A204.1 (cell line): ENCODE results near the gene CIITA.

Source experiments
- FAIRE-seq: peaks from 2 replicates; lab custom pipeline; 2012; peaks lifted over from hg19 to GRCh38; lab: Jason Lieb, UNC

The CIITA gene

DNA sequence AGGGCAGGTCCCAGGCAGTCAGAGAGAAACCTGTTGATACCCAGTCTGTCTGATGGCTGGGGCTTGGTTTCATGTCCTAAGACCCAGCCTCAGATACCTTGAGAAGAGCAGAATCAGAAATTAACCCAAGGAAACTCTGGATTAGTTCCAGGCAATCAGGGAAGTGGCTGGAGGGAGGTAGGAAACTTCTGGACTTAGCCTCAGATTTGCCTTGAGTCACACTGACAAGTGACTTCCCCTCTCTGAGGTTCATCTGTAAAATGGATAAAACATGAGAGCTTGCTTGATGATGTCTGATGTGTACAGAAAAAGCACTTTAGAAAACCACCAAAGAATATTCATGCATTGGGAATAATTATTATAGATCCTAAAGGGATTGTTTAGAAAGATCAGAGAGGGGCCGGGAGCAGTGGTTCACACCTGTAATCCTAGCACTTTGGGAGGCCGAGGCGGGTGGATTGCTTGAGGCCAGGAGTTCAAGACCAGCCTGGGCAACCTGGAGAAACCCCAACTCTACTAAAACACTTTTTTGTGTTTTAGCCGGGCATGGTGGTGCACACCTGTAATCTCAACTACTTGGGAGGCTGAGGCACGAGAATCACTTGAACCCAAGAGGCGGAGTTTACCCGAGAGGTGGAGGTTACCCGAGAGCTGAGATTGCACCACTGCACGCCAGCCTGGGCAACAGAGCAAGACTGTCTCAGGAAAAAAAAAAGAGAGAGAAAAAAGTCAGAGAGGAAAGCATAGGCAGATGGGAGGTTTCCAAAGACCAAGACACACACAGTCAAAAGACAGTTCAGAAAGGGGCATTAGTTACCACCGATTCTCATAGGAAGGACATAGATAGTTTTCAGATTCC, 3.8 kb downstream of the CIITA start:
- no peak for FAIRE-seq

DNA sequence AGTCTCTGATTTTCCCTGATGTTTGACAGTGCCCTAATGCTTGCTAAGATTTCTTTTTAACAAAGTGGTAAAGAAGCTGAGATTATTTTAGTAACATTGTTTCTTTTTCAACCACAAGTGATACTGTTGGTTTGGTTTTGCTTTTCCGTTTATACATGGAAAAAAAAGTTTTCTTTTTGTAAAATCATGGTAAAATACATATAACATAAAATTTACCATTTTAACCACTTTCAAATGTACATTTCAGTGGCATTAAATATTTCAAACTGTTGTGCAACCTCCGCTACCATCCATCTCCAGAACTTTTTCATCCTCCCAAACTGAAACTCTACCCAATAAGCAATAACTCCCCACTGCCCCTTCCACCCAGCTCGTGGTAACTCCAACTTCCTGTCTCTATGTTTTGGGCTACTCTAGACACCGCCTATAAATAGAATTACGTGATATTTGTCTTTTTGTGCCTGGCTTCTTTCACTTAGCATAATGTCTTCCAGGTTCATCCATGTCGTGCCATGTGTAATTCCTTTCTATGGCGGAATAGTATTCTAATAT, 4.6 kb downstream of the CIITA start:
- no peak for FAIRE-seq

DNA sequence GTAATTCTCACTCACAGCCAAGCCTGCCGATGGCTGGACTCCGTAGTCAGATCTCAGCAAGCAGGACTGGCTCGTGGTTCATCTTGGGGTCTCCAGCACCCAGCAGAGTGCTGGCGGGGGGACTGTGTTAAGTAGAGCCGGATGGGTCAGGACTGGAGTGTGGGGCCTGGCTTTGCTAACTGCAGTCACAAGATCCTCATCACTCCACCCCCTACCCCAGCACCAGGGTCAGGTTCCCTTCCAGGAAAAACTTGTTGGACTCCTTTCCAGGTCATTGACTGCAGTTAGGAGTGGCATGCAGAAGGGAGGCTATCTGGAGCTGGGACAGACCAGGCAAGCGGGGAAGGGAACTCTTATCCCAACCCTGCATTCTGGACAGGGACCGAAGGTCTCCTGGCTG, 6.0 kb downstream of the CIITA start:
- FAIRE-seq: no peak

DNA sequence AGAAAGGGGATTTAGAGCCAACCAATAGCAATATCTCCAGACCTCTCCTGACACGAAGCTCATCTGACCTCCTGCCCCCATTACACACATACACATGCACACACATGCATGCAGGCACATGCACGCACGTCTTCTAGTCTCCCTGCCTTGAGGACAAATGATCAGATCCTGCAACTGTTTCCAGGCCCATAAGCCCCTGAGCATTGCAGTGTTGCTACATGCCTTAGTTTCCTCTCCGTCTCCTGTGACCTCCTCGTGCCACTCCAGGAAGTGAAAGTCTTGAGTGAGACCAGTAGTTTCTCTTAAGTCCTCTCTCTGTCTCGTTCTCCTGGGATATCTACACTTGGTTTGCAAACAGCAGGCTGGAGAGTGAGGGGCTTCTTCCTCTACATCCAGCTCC, 8.2 kb downstream of the CIITA start:
- FAIRE-seq: no peak

DNA sequence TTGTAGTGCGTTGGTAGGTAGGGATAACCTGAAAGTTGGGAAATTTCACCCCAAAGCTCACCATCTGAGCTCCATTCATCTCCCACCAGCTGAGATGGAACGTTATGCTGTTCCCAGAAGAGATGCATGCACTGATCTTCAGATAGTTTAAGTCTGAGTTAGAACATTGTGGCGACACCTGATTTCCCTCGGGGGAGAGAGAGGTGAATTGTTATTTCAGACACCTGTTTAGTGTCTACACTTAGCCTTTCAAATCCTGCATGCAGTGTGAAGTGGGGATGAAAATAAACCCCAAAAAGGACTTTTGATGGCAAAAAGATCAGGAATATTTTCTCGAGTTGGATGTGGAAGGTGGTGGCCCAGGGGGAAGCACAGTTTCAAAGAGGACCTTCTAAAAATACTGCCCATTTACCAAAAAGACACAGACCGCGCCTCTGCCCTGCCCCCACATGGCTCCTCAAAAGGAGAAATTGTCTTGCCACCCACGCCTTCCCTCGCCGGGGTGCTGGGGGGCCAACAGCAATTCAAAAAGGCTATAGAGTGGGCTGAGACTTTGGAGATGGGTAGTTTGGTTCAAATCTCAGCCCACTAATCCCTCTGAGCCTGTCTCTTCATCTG, 11.4 kb downstream of the CIITA start:
- no peak for FAIRE-seq

DNA sequence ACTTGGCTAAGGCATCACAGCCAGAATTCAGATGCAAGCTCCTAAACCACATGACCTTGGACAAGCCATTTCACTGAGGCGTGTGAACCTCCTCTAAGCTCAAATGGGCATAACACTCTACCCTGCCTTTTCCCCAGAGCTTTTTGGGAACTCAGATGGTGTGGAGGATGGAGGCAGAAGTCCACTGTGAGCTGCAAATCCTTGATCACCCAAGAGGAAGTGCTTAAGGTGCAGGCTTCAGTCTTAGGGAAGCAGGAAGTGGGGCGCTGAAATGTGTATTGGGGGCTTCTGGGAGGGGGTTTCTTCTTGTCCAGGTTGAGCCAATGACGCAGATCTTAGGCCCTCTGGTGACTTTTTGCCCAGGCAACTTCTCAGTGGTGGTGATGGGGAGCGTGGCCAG, 12.9 kb downstream of the CIITA start:
- no peak for FAIRE-seq

DNA sequence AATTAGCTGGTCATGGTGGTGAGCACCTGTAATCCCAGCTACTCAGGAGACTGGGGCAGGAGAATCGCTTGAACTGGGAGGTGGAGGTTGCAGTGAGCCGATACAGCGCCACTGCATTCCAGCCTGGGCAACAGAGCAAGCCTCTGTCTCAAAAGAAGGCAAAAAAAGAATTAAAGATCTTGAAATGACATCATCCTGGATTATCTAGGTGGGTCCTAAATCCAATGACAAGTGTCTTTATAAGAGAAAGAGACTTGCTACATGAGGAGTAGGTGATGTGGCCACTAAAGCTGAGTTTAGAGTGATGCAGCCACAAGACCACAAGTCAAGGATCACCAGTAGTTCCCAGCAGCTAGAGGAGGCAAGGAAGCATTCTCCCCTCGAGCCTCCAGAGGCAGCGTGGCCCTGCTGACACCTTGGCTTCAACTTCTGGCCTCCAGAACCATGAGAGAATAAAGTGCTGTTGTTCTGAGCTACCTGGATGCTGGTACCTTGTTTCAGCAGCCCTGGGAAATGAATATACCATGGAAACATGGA, 15.8 kb downstream of the CIITA start:
- no peak for FAIRE-seq

DNA sequence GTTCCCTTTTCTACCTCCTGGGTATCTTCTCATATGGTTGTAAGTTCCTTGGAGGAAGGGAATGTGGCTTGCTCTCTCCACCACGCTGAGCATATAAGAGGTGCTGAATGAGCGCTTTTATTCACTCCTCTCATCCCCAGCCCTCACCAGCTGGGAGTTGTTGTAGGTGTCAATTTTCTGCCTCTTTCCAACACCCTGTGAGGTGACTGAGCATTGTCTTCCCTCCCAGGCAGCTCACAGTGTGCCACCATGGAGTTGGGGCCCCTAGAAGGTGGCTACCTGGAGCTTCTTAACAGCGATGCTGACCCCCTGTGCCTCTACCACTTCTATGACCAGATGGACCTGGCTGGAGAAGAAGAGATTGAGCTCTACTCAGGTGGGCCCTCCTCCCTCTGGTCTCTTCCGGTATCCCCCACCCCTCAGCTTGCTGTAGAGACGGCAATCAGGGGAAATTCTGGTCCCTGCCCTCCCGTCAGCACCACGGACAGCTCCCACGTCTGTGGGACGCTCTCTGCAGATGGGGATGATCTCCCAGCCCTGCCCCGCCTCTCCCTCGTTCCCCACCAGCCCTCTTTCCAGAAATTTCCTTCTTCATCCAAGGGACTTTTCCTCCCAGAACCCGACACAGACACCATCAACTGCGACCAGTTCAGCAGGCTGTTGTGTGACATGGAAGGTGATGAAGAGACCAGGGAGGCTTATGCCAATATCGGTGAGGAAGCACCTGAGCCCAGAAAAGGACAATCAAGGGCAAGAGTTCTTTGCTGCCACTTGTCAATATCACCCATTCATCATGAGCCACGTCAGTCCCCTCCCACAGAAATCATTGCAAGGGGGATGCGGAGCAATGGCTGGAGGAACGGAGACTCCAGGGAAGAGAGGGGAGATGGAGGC, 18.3 kb downstream of the CIITA start:
- no peak for FAIRE-seq

DNA sequence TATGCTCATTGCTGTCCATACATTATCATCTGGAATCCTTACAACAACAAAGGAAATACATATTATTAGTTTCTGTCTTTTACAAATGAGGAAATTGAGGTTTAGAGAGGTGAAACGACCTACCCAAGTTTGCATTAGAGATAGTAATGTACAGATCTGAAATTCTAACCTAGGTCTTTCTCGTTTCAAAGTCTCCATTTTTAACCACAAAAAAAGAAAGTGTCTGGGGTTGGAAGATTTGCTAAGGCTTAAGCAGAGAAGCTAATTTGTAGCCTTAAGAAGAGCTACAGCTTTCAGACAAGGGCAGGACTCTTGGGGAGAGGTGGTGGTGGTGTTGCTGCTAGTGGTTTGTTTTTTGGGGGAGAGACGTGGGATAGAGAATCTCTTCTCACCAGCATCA, 19.2 kb downstream of the CIITA start:
- no peak for FAIRE-seq

DNA sequence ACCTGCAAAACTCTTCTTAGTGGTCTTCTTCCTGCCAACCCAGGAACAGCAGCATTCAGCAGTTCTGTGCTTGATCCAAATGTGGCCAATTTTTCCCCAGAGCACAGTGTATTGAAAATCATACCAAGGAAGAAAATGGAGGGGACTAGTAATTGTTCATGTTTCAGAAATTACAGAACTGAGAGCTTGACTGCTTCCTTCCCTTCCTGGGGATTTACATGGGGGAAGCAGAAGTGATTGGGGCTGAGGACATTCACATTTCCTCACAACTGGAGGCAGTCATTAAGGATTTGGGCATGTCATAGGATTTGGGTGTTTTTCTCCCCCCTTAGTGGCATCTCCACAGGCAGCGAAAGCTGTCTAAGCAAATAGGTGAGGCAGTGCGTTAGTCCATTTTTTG, 19.7 kb downstream of the CIITA start:
- no peak for FAIRE-seq

DNA sequence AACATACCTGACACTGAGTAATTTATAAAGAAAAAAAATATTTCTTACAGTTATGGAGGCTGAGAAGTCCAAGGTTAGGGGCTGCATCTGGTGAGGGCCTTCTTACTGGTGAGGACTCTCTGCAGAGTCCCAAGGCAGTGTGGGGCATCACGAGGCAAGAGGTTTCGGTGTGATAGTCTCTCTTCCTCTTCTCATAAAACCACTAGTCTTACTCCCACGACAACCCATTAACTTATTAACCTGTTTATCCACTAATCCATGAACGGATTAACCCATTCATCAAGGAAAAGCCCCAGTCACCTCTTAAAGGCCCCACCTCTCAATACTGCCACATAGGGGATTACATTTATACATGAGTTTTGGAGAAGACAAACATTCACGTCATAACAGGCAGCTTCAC, 20.1 kb downstream of the CIITA start:
- FAIRE-seq: no peak

DNA sequence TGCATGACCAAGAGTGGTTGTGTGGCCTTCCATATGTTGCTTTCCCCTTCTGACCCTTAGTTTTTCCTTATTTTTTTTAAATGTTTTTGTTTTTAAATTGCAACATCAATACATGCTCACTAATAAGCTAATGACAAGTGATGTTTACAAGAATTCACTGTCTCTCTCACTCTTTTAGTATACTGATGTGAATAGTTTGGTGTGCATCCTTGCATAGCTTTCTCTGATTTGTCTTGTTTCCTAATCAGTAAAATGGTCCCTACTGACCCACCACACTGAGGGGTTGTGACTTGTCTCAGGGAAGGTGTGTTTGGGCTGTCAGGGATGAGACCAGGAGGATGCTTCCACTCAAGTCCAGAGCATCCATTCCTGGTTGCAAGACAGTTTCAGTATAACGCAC, 26.0 kb downstream of the CIITA start:
- FAIRE-seq: no peak

DNA sequence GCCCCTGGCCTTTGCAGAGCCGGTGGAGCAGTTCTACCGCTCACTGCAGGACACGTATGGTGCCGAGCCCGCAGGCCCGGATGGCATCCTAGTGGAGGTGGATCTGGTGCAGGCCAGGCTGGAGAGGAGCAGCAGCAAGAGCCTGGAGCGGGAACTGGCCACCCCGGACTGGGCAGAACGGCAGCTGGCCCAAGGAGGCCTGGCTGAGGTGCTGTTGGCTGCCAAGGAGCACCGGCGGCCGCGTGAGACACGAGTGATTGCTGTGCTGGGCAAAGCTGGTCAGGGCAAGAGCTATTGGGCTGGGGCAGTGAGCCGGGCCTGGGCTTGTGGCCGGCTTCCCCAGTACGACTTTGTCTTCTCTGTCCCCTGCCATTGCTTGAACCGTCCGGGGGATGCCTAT, 29.5 kb downstream of the CIITA start:
- no peak for FAIRE-seq

DNA sequence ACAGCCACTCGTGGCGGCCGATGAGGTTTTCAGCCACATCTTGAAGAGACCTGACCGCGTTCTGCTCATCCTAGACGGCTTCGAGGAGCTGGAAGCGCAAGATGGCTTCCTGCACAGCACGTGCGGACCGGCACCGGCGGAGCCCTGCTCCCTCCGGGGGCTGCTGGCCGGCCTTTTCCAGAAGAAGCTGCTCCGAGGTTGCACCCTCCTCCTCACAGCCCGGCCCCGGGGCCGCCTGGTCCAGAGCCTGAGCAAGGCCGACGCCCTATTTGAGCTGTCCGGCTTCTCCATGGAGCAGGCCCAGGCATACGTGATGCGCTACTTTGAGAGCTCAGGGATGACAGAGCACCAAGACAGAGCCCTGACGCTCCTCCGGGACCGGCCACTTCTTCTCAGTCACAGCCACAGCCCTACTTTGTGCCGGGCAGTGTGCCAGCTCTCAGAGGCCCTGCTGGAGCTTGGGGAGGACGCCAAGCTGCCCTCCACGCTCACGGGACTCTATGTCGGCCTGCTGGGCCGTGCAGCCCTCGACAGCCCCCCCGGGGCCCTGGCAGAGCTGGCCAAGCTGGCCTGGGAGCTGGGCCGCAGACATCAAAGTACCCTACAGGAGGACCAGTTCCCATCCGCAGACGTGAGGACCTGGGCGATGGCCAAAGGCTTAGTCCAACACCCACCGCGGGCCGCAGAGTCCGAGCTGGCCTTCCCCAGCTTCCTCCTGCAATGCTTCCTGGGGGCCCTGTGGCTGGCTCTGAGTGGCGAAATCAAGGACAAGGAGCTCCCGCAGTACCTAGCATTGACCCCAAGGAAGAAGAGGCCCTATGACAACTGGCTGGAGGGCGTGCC, 30.1 kb downstream of the CIITA start:
- FAIRE-seq: no peak

DNA sequence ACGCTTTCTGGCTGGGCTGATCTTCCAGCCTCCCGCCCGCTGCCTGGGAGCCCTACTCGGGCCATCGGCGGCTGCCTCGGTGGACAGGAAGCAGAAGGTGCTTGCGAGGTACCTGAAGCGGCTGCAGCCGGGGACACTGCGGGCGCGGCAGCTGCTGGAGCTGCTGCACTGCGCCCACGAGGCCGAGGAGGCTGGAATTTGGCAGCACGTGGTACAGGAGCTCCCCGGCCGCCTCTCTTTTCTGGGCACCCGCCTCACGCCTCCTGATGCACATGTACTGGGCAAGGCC, 30.7 kb downstream of the CIITA start:
- FAIRE-seq: no peak

DNA sequence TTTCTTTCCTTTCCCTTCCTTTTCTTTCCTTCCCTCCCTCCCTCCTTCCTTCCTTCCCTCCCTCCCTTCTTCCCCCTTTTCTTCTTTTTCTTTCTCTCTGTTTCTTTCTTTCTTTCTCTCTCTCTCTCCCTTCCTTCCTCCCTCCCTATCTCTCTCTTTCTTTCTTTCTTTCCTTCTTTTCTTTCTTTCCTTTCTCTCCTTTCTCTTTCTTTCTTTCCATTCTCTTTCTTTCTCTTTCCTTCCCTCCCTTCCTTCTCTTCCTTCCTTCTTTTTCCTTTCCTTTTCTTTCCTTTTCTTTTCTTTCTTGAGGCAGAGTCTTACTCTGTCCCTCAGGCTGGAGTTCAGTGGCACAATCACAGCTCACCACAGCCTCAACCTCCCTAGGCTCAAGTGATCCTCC, 34.3 kb downstream of the CIITA start:
- no peak for FAIRE-seq

DNA sequence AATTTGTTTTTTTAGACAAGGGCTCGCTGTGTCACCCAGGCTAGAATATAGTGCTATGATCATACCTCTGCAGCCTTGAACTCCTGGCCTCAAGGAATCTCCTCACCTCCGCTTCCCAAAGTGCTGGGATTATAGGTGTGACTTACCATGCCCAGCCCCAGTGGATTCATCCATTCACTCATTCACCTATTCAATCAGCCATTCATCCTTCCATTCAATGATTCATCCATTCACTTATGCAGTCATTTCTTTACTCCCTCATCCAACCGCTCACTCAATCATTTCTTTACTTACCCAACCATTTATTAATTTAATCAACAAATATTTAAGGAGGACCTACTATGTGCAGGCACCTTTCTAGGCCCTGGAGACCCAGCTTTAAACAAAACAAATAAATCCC, 39.5 kb downstream of the CIITA start:
- no peak for FAIRE-seq

DNA sequence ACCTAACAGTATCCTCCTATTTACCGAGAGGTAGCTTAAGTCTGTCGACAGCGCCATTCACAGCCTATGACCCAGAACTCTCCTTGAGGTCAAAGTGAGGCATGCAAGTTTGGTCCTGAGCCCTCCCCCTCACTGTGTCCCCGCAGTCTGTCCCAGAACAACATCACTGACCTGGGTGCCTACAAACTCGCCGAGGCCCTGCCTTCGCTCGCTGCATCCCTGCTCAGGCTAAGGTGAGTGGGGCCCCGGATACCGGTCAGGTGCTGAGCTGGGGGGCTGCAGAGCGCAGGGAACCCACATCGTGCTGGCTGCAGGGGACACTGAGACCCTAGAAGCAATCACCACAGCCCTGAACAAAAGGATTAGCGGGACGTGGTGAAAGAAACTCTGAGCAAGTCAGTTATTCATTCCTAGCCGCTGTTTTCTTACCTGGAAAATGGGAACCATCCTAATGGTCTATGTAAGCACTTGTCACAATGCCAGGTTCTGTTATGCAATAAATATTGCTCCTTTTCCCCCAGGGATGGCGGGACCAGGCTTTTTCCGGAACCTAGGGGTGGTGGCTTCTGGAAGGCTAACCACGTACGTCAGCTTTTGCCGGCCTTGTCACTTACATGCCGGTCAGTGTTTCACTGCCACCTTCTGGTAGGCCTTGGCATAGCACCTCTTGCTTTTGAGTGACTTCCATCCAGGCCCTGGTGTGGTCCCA, 41.4 kb downstream of the CIITA start:
- no peak for FAIRE-seq

DNA sequence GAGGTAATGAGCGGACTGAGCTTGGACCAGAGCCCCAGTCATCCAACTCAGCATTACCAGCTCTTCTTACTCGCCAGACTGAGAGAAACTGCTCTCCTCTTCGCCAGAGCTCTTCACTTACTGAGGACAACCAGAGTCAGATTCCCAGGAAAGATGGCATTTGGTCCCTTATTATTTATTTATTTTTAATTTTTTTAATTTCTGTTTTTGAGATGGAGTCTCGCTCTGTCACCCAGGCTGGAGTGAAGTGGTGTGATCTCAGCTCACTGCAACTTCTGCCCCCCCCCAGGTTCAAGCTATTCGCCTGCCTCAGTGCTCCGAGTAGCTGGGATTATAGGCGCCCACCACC, 42.0 kb downstream of the CIITA start:
- FAIRE-seq: no peak

DNA sequence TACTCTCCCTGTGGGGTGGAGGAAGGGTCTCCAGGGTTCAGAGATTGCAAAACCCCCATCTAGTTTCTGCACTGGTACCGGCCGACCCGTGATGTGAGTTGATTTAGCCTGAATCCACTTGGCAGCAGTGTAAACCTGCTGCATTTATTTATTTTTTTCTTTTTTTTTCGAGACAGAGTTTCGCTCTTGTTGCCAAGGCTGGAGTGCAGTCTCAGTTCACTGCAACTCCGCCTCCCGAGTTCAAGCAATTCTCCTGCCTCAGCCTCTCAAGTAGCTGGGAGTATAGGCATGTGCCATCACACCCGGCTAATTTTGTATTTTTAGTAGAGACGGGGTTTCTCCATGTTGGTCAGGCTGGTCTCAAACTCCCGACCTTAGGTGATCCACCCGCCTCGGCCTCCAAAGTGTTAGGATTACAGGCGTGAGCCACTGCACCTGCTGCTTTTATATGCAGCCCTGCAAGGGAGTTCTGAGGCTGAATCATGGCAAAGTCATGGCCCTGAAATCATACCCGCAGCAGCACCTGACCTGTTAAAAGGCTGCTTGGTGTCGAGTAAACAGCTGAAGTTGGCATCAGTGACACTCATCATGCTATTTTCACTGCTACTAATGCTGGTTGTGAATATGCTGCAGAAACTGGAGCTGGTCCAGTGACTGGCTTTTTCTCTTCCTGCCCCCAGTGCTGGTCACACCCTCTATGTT, 43.9 kb downstream of the CIITA start:
- FAIRE-seq: no peak
